Testis (tissue), 2 donors: ENCODE data around the gene PAPPA2.

Experiments
- CTCF ChIP-seq, 3 experiments: fragments of 450-650 bp in 2 of 3; fragments of 200-600 bp in 1 of 3; sonication (generic) in 1 of 3; IDR thresholded peaks; one replicate each; pipeline ENCODE4 v1.5.1; 2016 to 2019; ENCODE audit warnings: antibody characterized with exemption in 3 of 3, mild to moderate bottlenecking in 2 of 3, moderate library complexity in 1 of 3
- POLR2A ChIP-seq: fragments of 450-650 bp; IDR thresholded peaks from one replicate; pipeline ENCODE4 v1.6.1; 2017; ENCODE audit warnings: antibody characterized with exemption, mild to moderate bottlenecking, moderate library complexity

GRCh38 chr1:176568185-176568584 is 105.2 kb downstream of the PAPPA2 start:
- TF ChIP-seq CTCF (IDR thresholded peaks at IDR 0.05) (no peak), POLR2A (no peak)
